GM06990 (cell line): ENCODE measurements around the gene POU2F2.

Source experiments
- DNase-seq: peaks from one replicate; pipeline ENCODE4 v3.0.0-alpha.2; 2011; ENCODE audit not compliant: insufficient read length; ENCODE audit errors: extremely low read depth
- H3K27me3 ChIP-seq: replicated peaks from 2 replicates; pipeline ENCODE4 v1.6.0; 2011; ENCODE audit warnings: low read length; ENCODE audit not compliant: control insufficient read depth, insufficient read depth
- H3K36me3 ChIP-seq: 2 replicates; pipeline ENCODE4 v1.5.1; 2011; ENCODE audit warnings: low read length; ENCODE audit not compliant: control insufficient read depth, insufficient read depth
- H3K4me3 ChIP-seq: replicated peaks from 2 replicates; pipeline ENCODE4 v1.5.1; 2011; ENCODE audit warnings: low read depth, mild to moderate bottlenecking, control low read depth, low read length
- CTCF ChIP-seq: IDR thresholded peaks from 2 replicates; pipeline ENCODE4 v1.5.1; 2011; ENCODE audit warnings: low read length, control low read depth, mild to moderate bottlenecking, inconsistent platforms; ENCODE audit not compliant: insufficient read depth, poor library complexity, severe bottlenecking

The POU2F2 gene

DNA sequence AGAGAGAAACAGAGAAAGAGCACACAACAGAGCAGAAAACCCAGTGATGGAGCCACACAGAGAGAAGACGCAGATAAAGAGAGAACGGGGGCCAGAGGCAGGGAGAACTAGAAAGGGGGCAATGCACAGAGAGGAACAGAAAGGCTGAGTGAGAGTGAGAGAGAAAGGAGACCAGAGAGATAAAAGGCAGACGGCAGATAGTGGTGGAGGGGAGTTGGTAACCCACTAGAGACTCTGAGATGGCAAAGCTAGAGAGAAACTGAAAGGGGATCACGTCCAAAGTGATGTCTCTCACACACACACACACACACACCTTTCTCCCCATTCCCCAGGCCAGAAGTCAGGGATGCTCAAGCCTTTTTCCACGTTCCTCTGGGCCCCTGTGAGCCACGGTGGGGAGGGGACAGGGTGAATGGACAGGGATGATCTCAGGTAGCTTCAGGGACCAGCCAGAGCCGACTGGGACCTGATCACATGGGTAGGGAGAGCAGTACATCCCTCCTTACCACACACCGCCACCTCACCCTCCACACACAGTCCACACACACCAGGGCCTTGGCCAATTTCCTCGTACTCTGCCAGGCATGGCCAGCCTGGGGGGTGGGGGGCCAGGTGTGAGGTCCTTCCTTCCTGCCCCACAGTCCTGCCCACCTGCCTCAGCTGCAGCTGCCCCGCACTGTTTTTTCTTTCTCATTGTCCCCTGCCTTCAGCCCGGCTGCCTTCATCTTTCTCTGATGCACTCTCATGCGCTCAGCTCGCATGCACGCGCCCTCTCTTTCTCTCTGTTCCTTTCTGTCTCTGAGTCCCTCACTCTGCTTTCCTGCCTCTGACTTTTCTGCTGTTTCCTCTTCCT, 22.5 kb upstream of the POU2F2 start:
- no peak for TF ChIP-seq CTCF
- no peak for DNase-seq
- Histone ChIP-seq H3K27me3 (no peaks in the 10 kb centered on the region; the same call in 1 of the 2 replicates), H3K4me3 (no peak overlapping the region), H3K36me3 (no peaks in the 10 kb centered on the region)

DNA sequence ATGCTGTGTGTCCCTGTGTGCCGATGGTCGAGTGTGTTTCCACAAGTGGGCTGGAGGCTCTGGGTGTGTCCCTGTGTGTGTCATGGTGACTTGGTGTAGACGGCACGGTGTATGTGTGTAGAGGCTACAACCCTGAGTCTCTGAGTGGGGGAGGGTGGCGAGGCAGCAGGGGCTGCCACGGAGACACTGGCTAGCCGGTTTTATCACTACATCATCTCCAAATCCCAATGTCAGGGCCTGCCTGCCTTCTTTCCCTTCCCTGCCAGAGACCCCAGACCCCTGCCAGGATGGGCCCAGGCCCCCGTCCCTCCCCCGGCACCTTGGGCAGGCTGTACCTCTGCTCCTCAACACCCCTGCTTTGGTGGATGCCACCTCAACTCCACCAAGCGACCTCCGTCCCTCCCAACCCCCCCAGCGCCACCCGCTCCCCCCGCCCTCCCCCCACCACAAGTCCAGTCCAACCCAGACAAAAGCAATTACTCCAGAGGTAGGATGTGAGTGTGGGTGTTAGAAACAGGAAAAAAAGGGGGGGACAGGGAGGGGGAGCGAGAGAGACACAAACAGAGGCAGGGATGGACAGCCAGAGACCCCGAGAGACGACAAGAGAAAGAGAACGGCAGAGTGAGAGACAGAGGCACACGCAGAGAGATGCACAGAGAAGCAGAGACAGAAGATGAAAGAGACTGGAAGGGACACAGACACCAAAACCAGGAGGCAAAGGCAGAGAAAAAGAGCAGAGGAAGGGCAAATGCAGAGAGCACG, 21.6 kb upstream of the POU2F2 start:
- Histone ChIP-seq H3K36me3 (no peaks in the 10 kb centered on the region), H3K4me3 (no peak overlapping the region), H3K27me3 (no peaks in the 10 kb centered on the region; the same call in 1 of the 2 replicates)
- no peak for DNase-seq
- no peak for TF ChIP-seq CTCF

DNA sequence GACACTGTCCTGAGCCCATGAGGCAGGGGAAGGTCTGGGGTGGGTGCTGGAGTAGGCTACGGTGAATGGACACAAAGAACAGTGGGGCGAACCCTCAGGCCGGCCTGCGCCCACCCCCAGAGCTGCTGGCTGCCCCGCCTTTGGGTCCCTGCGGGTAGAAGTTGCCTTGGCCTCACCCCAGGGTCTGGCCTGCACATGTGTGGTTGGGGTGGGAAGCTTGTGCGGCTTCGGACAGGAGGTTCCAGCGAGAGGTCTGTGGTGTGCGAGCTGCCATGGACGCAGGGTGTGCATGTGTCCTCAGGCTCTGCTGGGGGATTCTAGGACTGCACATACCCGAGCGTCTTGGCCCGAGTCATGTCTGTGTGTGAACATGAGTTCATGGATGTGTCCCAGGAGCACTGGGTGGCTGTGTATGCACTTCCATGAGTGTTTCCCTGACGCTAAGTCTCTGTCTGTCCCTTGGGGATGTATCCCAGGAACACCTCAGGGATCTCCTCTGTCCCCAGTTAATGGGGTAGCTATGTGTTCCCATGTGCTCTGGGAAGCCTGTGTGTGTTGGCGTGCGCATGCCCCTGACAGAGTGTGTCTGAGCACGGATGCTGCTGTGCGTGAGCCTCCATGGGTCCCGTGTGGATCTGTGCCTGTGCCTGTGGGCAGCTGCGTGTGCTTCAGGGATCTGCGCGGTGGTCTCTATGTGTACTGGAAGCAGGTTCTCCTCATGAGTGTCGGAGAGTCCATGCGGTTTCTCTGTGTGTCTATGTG, 20.8 kb upstream of the POU2F2 start:
- TF ChIP-seq CTCF: no peak
- no peaks in the 10 kb centered on the region; the same call in 1 of the 2 replicates for H3K27me3 ChIP-seq
- DNase-seq: no peak

DNA sequence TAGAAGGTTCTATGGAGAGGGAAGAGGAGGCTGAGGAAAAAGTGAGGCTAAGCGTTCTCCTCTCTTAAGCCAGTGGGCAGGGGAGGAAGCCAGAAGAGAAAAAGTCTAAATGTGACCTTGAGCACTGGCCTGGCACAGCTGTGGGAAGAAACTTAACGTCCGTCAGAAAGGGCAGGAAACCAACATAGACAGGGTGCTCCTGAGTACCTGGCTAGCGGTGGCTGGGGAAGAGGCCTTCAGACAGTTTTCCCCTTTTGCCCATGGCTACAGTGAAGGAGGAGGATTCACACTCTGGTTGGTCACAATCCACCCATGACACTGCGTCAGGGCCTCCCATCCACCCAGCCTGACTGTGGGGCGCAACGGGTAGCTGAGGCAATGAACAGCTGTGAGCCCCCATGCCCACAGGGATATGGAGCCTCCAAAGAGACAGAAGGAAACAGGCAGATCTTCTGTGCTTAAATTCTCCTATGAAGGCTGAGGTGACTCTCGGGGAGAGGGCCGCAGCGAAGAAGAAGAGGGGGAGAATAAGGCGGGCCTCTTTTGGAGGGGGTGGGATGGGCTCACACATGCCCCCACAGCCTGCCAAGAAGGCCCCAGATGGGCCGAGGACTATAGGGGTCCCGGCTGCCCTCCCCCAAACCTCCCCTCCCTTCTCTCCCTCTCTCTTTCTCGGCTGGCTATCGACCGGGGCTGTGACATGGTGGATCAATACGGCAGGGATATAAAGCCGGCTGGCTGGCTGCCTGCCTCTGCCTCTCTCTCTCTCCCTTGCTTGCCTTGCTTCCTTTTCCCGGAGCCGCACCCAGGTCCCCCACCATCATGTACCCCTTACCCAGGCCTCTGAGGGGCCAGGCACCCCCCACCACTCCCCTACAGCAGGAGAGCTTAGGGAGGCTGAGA, 19.8 kb upstream of the POU2F2 start:
- Histone ChIP-seq H3K36me3 (no peaks in the 10 kb centered on the region), H3K27me3 (no peaks in the 10 kb centered on the region; the same call in 1 of the 2 replicates)
- TF ChIP-seq CTCF: no peak

More for the DNA sequence above, 20.8 kb upstream of the POU2F2 start:
- Histone ChIP-seq H3K36me3 (no peaks in the 10 kb centered on the region), H3K4me3 (no peak overlapping the region)

DNA sequence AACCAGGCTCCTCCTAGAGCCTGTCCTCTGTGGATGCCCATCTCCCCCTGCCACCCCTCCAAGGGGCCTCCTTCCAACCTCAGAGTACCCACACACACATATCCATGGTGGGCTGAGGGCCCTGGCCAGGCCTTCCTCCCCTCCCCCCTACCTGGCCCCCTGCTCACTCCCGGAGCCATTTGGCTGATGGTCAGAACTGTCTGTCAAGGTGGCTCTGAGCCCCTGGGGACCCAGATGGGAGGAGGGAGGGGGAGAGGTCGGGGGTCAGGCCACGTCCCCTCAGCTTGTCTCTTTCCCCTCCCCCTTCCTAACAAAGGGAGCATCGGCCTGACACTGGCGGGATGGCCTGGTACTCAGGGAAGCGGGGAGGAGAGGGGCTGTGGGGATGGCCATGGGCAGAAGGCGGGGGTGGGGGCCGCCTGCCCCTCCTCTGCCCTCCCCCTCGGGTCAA, 18.7 kb upstream of the POU2F2 start:
- H3K4me3 ChIP-seq: no peak overlapping the region
- H3K36me3 ChIP-seq: no peaks in the 10 kb centered on the region
- no peak for TF ChIP-seq CTCF
- no peak for DNase-seq
- H3K27me3 ChIP-seq: no peaks in the 10 kb centered on the region; the same call in 1 of the 2 replicates

More for the DNA sequence above, 19.8 kb upstream of the POU2F2 start:
- no peak overlapping the region for H3K4me3 ChIP-seq
- DNase-seq: no peak
